B cell (primary cell): ENCODE data around the gene FRMPD1.

Source experiments
- EZH2 ChIP-seq: IDR thresholded peaks from 2 replicates; pipeline ENCODE4 v1.6.1; 2012; ENCODE audit warnings: borderline replicate concordance, low read depth, mild to moderate bottlenecking, moderate library complexity, low read length; ENCODE audit not compliant: insufficient read depth, poor library complexity, severe bottlenecking
- TF ChIP-seq, protein P1 (sequence below): fragments of 200-600 bp; IDR thresholded peaks from one replicate; pipeline ENCODE4 v1.8.0; 2022; ENCODE audit warnings: antibody characterized with exemption, mild to moderate bottlenecking

GRCh38 chr9:37696528-37696927, 45.8 kb downstream of the FRMPD1 start:
- TF ChIP-seq EZH2, result no peak
- TF ChIP-seq, protein P1, sequence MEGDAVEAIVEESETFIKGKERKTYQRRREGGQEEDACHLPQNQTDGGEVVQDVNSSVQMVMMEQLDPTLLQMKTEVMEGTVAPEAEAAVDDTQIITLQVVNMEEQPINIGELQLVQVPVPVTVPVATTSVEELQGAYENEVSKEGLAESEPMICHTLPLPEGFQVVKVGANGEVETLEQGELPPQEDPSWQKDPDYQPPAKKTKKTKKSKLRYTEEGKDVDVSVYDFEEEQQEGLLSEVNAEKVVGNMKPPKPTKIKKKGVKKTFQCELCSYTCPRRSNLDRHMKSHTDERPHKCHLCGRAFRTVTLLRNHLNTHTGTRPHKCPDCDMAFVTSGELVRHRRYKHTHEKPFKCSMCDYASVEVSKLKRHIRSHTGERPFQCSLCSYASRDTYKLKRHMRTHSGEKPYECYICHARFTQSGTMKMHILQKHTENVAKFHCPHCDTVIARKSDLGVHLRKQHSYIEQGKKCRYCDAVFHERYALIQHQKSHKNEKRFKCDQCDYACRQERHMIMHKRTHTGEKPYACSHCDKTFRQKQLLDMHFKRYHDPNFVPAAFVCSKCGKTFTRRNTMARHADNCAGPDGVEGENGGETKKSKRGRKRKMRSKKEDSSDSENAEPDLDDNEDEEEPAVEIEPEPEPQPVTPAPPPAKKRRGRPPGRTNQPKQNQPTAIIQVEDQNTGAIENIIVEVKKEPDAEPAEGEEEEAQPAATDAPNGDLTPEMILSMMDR, result no peak
